SK-N-SH treated with all-trans-retinoic acid at 6 μM for 48 hours (cell line): Measurements from ENCODE around the gene PTPRF.

Experiments used
- ATAC-seq: fragments of 200-7000 bp; cut with Tn5 transposase; 3 replicates; pipeline ENCODE4 v1.9.1; 2020; ENCODE audit warnings: mild to moderate bottlenecking, moderate library complexity
- ARNTL ChIP-seq: fragments of 450-650 bp; formaldehyde crosslinking; IDR thresholded peaks from 2 replicates; pipeline ENCODE4 v1.5.0; 2020; ENCODE audit warnings: low read depth, mild to moderate bottlenecking, moderate library complexity, borderline replicate concordance
- BACH2 ChIP-seq: fragments of 250-450 bp; sonication (Bioruptor Pico); IDR thresholded peaks from 2 replicates; pipeline ENCODE4 v1.9.0; 2021; ENCODE audit warnings: mild to moderate bottlenecking, borderline replicate concordance
- CSDC2 ChIP-seq: fragments of 250-450 bp; sonication (Bioruptor Pico); IDR thresholded peaks from 2 replicates; pipeline ENCODE4 v1.5.0; 2020; ENCODE audit warnings: mild to moderate bottlenecking, moderate library complexity
- ESRRG ChIP-seq: fragments of 250-450 bp; sonication (Bioruptor Pico); IDR thresholded peaks from 2 replicates; pipeline ENCODE4 v1.6.1; 2021; ENCODE audit warnings: mild to moderate bottlenecking
- GLIS3 ChIP-seq: fragments of 250-450 bp; sonication (Bioruptor Pico); IDR thresholded peaks from 2 replicates; pipeline ENCODE4 v1.5.0; 2020; ENCODE audit warnings: mild to moderate bottlenecking, moderate library complexity
- ISL1 ChIP-seq: fragments of 250-450 bp; sonication (Bioruptor Pico); IDR thresholded peaks from 2 replicates; pipeline ENCODE4 v2.1.2; 2022; ENCODE audit warnings: mild to moderate bottlenecking, moderate library complexity
- OSR1 ChIP-seq: fragments of 250-450 bp; sonication (Bioruptor Pico); IDR thresholded peaks from 2 replicates; pipeline ENCODE4 v1.8.0; 2022; ENCODE audit warnings: moderate library complexity, mild to moderate bottlenecking, inconsistent platforms
- PPARA ChIP-seq: fragments of 250-450 bp; sonication (Bioruptor Pico); IDR thresholded peaks from 2 replicates; pipeline ENCODE4 v1.5.0; 2020; ENCODE audit warnings: mild to moderate bottlenecking, borderline replicate concordance
- RARB ChIP-seq: fragments of 250-450 bp; sonication (Bioruptor Pico); IDR thresholded peaks from 2 replicates; pipeline ENCODE4 v1.8.0; 2021; ENCODE audit warnings: mild to moderate bottlenecking, moderate library complexity
- TCF4 ChIP-seq: fragments of 250-450 bp; sonication (Bioruptor Pico); IDR thresholded peaks from 2 replicates; pipeline ENCODE4 v1.8.0; 2021; ENCODE audit warnings: mild to moderate bottlenecking, moderate library complexity, borderline replicate concordance
- TOX ChIP-seq: fragments of 250-450 bp; sonication (Bioruptor Pico); IDR thresholded peaks from 2 replicates; pipeline ENCODE4 v1.8.0; 2021; ENCODE audit warnings: mild to moderate bottlenecking, moderate library complexity, borderline replicate concordance
- ZC3H10 ChIP-seq: fragments of 250-450 bp; sonication (Bioruptor Pico); IDR thresholded peaks from 2 replicates; pipeline ENCODE4 v1.5.1; 2021; ENCODE audit warnings: mild to moderate bottlenecking, moderate library complexity
- ZFP3 ChIP-seq: fragments of 250-450 bp; sonication (Bioruptor Pico); IDR thresholded peaks from 2 replicates; pipeline ENCODE4 v1.5.0; 2020; ENCODE audit warnings: mild to moderate bottlenecking, moderate library complexity
- ZNF565 ChIP-seq: fragments of 450-650 bp; formaldehyde crosslinking; conservative IDR thresholded peaks from 2 replicates; pipeline ENCODE4 v1.5.0; 2020; ENCODE audit warnings: low read depth, mild to moderate bottlenecking, moderate library complexity
- ZNF8 ChIP-seq: fragments of 450-650 bp; formaldehyde crosslinking; IDR thresholded peaks from 2 replicates; pipeline ENCODE4 v1.5.0; 2020; ENCODE audit warnings: mild to moderate bottlenecking, moderate library complexity
- TF ChIP-seq, protein P1 (sequence below): fragments of 250-450 bp; sonication (Bioruptor Pico); IDR thresholded peaks from 2 replicates; pipeline ENCODE4 v1.8.0; 2021; ENCODE audit warnings: low read depth, mild to moderate bottlenecking, moderate library complexity, borderline replicate concordance
- TF ChIP-seq, protein P2 (sequence below): fragments of 250-450 bp; sonication (Bioruptor Pico); IDR thresholded peaks from 2 replicates; pipeline ENCODE4 v1.5.1; 2021; ENCODE audit warnings: mild to moderate bottlenecking, moderate library complexity
- TF ChIP-seq, protein P3 (sequence below): fragments of 250-450 bp; sonication (Bioruptor Pico); IDR thresholded peaks from 2 replicates; pipeline ENCODE4 v1.8.0; 2020; ENCODE audit warnings: mild to moderate bottlenecking, moderate library complexity, borderline replicate concordance
- TF ChIP-seq, protein P4 (sequence below): fragments of 250-450 bp; sonication (Bioruptor Pico); IDR thresholded peaks from 2 replicates; pipeline ENCODE4 v1.5.0; 2020; ENCODE audit warnings: mild to moderate bottlenecking, moderate library complexity
- TF ChIP-seq, protein P5 (sequence below): fragments of 250-450 bp; sonication (Bioruptor Pico); IDR thresholded peaks from 2 replicates; pipeline ENCODE4 v1.5.1; 2020; ENCODE audit warnings: low read depth, mild to moderate bottlenecking, moderate library complexity

The PTPRF gene

DNA sequence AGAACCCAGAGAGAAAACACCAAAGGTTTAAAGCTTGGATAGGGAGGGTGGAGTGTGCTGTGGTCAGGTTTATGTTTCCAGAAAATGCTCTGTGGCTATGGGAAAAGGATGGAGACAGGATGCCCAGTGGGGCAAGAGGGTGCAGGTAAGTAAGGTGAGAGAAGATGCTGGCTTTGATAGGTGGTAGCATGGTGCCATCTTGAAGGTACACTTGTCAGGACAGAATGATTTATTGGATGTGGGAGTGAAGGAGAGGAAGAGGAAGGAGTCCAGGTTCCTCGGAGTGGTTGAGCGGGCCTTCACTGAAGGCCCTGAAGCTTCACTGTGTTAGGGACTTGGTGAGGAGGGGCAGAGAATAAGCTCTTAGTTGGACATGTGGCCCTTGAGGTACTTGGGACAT is 3.6 kb downstream of the PTPRF start:
- TF ChIP-seq TOX (no peak), ESRRG (CRISPR knock-in tag) (no peak), ZNF565 (no peak), ZNF8 (CRISPR knock-in tag) (no peak)

DNA sequence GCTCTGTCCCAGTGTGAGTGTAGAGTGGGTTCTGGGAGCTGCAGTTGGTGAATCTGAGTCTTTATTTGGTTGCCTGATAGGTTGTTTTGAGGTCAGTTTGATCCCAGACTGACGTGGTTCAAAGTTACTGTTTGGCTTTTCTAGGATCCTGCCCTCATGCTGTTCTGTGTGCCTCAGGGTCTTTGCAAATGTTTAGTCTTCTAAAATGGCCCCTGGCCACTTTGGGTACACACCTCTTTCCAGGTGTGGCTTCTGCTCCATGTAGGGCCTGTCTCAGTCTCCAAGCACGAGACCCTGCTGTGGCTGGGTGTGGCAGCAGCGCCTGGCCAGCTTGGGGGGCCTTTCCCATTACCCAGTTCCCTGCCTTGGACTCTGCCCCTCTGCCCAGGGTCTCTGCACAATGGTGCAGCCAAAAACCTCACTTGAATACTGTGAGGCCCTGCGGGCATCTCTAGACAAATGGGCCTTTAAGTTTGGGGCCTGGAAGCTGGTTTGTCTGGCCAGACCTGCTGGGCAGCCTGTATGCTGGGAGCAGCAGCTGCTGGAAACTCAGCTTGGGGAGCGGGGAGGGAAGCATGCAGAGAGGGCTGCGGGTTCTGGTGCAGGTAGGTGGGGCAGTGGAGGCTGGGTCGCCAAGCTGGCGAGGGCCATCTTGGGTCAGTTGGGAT is 5.6 kb downstream of the PTPRF start:
- TF ChIP-seq ZNF8 (CRISPR knock-in tag), result no peak
- TF ChIP-seq CSDC2 (CRISPR knock-in tag), result no peak
- TF ChIP-seq PPARA (CRISPR knock-in tag), result no peak
- TF ChIP-seq BACH2 (CRISPR knock-in tag), result no peak
- TF ChIP-seq, protein P1, sequence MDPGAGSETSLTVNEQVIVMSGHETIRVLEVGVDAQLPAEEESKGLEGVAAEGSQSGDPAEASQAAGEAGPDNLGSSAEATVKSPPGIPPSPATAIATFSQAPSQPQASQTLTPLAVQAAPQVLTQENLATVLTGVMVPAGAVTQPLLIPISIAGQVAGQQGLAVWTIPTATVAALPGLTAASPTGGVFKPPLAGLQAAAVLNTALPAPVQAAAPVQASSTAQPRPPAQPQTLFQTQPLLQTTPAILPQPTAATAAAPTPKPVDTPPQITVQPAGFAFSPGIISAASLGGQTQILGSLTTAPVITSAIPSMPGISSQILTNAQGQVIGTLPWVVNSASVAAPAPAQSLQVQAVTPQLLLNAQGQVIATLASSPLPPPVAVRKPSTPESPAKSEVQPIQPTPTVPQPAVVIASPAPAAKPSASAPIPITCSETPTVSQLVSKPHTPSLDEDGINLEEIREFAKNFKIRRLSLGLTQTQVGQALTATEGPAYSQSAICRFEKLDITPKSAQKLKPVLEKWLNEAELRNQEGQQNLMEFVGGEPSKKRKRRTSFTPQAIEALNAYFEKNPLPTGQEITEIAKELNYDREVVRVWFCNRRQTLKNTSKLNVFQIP (CRISPR knock-in tag), result no peak
- no peak for TF ChIP-seq ISL1 (CRISPR knock-in tag)
- TF ChIP-seq RARB (CRISPR knock-in tag), result no peak
- no peak for TF ChIP-seq TOX
- TF ChIP-seq ARNTL (CRISPR knock-in tag), result no peak
- TF ChIP-seq ZC3H10 (CRISPR knock-in tag), result no peak
- TF ChIP-seq TCF4 (CRISPR knock-in tag), result no peak
- TF ChIP-seq ZFP3 (CRISPR knock-in tag), result no peak
- no peak for TF ChIP-seq ESRRG (CRISPR knock-in tag)
- no peak for TF ChIP-seq GLIS3
- TF ChIP-seq, protein P2, sequence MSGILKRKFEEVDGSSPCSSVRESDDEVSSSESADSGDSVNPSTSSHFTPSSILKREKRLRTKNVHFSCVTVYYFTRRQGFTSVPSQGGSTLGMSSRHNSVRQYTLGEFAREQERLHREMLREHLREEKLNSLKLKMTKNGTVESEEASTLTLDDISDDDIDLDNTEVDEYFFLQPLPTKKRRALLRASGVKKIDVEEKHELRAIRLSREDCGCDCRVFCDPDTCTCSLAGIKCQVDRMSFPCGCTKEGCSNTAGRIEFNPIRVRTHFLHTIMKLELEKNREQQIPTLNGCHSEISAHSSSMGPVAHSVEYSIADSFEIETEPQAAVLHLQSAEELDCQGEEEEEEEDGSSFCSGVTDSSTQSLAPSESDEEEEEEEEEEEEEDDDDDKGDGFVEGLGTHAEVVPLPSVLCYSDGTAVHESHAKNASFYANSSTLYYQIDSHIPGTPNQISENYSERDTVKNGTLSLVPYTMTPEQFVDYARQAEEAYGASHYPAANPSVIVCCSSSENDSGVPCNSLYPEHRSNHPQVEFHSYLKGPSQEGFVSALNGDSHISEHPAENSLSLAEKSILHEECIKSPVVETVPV (CRISPR knock-in tag), result no peak
- TF ChIP-seq ZNF565, result no peak
- TF ChIP-seq, protein P3, sequence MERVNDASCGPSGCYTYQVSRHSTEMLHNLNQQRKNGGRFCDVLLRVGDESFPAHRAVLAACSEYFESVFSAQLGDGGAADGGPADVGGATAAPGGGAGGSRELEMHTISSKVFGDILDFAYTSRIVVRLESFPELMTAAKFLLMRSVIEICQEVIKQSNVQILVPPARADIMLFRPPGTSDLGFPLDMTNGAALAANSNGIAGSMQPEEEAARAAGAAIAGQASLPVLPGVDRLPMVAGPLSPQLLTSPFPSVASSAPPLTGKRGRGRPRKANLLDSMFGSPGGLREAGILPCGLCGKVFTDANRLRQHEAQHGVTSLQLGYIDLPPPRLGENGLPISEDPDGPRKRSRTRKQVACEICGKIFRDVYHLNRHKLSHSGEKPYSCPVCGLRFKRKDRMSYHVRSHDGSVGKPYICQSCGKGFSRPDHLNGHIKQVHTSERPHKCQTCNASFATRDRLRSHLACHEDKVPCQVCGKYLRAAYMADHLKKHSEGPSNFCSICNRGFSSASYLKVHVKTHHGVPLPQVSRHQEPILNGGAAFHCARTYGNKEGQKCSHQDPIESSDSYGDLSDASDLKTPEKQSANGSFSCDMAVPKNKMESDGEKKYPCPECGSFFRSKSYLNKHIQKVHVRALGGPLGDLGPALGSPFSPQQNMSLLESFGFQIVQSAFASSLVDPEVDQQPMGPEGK (CRISPR knock-in tag), result no peak
- TF ChIP-seq, protein P4, sequence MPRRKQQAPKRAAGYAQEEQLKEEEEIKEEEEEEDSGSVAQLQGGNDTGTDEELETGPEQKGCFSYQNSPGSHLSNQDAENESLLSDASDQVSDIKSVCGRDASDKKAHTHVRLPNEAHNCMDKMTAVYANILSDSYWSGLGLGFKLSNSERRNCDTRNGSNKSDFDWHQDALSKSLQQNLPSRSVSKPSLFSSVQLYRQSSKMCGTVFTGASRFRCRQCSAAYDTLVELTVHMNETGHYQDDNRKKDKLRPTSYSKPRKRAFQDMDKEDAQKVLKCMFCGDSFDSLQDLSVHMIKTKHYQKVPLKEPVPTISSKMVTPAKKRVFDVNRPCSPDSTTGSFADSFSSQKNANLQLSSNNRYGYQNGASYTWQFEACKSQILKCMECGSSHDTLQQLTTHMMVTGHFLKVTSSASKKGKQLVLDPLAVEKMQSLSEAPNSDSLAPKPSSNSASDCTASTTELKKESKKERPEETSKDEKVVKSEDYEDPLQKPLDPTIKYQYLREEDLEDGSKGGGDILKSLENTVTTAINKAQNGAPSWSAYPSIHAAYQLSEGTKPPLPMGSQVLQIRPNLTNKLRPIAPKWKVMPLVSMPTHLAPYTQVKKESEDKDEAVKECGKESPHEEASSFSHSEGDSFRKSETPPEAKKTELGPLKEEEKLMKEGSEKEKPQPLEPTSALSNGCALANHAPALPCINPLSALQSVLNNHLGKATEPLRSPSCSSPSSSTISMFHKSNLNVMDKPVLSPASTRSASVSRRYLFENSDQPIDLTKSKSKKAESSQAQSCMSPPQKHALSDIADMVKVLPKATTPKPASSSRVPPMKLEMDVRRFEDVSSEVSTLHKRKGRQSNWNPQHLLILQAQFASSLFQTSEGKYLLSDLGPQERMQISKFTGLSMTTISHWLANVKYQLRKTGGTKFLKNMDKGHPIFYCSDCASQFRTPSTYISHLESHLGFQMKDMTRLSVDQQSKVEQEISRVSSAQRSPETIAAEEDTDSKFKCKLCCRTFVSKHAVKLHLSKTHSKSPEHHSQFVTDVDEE (CRISPR knock-in tag), result no peak
- no peak for TF ChIP-seq OSR1 (CRISPR knock-in tag)
- TF ChIP-seq, protein P5, sequence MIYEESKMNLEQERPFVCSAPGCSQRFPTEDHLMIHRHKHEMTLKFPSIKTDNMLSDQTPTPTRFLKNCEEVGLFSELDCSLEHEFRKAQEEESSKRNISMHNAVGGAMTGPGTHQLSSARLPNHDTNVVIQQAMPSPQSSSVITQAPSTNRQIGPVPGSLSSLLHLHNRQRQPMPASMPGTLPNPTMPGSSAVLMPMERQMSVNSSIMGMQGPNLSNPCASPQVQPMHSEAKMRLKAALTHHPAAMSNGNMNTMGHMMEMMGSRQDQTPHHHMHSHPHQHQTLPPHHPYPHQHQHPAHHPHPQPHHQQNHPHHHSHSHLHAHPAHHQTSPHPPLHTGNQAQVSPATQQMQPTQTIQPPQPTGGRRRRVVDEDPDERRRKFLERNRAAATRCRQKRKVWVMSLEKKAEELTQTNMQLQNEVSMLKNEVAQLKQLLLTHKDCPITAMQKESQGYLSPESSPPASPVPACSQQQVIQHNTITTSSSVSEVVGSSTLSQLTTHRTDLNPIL (CRISPR knock-in tag), result no peak
- TF ChIP-seq, all 23 proteins: peak for 0
- no peak for ATAC-seq

More for the DNA sequence above, 3.6 kb downstream of the PTPRF start:
- ATAC-seq, result no peak

DNA sequence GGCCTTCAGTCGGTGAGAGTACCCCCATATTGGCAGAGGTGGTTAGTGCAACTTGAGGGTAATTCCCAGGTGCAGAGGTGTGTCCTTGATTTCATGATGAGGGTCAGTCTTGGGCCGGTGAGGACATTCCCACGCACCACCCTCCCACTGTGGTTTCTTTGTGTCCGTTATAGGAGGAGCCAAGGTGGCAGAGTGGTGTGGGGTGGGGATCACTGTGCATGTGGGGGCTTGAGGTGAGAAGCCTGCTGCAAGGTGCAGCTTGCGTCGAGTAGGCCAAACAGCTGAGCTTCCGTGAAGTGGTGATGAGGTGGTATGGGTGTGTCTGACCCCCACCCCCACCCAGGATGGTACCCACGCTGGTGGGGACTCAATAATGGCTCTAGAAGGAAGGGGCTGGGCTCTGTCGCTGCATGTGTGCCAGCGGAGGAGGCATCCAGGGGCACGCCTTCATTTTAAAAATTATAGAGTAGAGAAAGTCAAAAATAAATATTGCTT is 6.2 kb downstream of the PTPRF start:
- no peak for ATAC-seq
- TF ChIP-seq ARNTL (CRISPR knock-in tag) (no peak), ESRRG (CRISPR knock-in tag) (no peak), ZC3H10 (CRISPR knock-in tag) (no peak), OSR1 (CRISPR knock-in tag) (no peak), ZFP3 (CRISPR knock-in tag) (no peak), BACH2 (CRISPR knock-in tag) (no peak), CSDC2 (CRISPR knock-in tag) (no peak), ISL1 (CRISPR knock-in tag) (no peak), ZNF8 (CRISPR knock-in tag) (no peak)
- TF ChIP-seq, protein P4 (CRISPR knock-in tag), result no peak
- TF ChIP-seq, protein P2 (CRISPR knock-in tag), result no peak
- TF ChIP-seq, protein P3 (CRISPR knock-in tag), result no peak
